ENCODE measurements around the gene NTRK3.

The NTRK3 gene

DNA sequence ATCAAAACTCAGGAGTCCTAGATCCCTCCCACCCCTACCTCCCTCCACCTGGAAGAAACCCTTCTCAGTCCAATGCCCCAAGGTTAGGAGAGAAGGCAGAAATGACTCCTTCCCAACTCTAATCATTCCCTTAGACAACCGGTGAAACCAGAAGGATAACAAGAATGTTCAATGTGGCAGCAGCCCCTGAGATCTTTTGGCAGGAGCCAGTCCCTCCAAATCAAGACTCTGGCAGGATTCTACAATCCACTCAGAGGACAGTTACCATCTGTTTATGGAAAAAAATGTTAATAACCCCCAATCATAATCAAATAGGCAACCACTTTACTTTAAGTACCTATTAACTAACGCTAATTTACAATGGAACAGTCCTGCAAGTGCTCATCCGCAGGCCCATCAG lies 136.5 kb downstream of the NTRK3 start:
- no peak for DNase-seq (ENCODE audit: low spot score)

DNA sequence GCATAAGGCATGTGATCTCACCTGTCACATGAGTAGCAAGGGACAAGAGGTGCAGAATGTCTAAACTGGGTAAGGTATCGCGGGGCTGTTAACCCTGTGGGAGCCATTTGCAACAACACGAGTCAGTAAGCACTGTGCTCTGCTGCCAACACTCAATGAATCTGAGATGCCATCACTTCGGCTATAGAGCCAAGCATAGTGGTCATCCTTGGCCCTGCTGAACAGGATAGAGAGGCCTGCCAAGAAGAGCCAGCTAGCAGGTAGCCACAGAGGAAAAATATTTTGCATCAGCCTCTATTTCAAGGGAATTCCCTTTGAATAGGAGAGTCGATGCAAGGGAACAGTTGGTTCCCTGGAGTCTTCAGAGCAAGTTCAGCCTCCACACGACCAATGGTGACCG lies 137.8 kb downstream of the NTRK3 start:
- no peak for DNase-seq (ENCODE audit: low spot score)

DNA sequence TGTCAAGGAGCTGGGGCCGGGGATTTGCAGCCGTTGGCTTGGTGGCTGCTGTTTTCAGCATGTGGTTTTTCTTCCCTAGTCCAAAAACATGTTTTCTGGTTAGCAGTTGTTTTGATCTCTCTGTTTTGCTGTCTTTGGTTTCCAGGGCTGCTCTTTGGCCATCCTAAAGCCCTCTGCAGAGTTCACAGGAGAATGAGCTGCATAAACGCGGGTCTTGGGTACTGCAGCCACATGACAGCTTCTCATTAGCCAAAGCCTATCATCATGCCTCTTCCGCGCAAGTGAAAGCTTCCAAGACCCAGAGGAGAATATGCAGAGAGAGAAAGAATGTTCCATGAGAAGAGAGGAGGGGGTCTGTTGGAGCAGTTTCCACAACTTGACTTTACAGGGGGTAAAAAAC lies 138.5 kb downstream of the NTRK3 start:
- no peak for DNase-seq (ENCODE audit: low spot score)

DNA sequence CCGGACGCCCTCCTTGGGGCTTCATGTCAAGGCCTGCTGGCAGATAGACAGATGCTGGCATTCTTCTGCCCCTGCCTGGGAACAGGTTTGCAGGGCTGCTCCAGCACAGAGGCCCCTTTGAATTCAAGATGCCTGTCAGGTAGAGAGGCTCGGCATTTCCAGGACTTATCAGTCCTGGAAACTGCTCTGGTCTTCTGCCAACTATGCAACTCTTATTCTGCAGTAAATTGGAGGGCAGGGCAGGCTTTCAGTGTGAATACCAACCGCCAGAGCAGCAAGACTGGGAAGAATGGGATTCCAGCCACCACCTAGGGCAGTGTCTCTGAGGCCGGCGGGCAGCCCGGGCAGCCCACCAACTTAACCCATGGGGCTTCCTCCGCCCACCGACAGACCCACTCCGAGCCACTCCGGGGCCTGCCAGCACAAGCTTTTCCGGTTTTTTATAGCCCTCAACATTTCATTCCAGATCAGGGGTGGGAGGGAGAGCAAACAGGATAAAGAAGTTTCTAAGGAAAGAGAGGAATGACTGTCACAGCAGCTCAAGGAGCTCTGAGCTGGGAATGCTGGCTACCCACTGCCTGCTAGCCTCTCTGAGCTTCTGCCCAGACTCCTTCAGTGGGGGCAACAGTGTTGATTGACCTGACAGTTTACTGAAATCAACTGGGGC lies 140.9 kb downstream of the NTRK3 start:
- no peak for DNase-seq (ENCODE audit: low spot score)

DNA sequence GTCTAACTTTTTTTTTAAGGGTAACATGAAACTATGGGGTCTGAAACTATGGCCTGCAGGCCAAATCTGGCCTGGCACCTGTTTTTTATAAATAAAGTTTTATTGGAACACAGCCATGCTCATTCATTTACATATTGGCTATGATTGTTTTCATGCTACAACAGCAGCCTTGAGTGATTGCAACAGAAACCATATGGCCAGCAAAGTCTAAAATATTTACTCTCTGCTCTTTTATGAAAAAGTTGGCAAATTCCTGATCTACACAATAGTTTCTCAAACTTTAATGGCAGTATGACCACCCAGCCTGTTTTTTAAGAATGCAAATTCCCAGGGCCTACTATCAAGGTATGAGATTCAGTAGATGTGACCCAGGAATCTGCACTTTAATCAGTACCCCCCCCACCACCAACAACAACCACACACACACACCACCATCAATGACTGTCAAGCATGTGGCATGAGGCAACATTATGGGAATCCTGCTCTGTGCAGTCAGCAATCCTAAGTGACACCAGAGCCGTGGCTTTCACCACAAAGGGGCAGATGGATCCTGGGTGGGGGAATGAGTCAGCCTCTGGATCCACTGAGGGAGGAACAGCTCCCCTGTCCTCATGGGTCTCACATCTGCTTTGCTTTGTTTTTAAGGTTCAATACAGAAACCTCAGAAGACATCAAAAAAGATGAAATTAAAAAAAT lies 142.8 kb downstream of the NTRK3 start:
- DNase-seq (ENCODE audit: low spot score) = no peak

DNA sequence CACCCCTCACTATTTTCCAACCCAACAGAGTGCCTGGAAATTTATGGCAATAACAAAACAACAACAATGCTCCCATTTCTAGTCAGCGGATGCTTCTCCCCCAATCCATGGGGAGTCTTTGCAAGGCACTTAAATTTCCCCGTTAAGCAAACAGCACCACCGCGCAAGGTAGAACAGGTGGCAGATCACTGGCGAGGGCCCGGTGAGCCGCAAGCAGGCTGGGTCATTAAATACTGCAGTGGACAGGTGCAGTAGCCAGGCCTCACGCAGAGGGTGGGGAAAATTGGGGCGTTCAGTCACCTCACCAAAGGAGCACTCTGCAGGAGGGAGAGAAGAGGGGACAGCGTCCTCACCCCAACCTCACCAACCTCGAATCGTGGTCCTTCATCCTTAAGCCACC lies 147.5 kb downstream of the NTRK3 start:
- DNase-seq (ENCODE audit: low spot score) = no peak

DNA sequence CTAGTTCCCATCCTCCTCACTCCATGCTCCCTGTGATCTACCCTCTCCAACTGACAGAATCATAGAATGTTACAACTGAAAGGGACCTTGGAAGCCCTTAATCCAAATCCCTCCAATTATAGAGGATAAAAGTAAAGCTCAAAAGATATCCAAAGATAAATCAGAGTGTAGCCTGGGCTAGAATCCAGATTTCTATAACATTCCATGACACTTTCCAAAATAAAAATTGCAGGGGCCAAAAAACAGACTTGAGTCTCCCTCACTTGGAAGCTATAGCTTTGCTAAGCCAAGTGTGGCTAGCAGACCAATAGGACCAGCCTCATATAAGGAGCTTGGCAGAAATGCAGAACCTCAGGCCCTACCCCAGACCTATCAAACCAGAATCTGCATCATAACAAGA lies 148.1 kb downstream of the NTRK3 start:
- no peak for DNase-seq (ENCODE audit: low spot score)

DNA sequence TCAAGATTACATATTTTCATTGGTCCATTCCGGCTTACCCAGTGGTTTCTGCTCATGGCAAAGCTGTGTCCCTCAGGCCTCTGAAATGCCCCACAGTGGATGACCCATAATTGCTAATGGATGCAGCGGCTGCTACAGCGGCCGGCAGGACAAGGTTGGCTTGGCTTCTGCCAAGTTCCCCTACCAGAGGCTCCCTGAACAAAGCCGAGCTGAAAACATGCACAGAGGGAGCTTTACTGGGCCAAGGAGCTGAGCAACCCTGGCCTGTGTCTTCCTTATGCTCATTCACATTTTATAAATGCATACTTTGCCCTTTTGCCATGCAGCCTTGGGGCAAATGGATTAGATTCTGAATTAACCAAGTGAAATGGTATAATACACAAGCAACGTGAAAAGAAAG lies 150.5 kb downstream of the NTRK3 start:
- DNase-seq (ENCODE audit: low spot score) = no peak

DNA sequence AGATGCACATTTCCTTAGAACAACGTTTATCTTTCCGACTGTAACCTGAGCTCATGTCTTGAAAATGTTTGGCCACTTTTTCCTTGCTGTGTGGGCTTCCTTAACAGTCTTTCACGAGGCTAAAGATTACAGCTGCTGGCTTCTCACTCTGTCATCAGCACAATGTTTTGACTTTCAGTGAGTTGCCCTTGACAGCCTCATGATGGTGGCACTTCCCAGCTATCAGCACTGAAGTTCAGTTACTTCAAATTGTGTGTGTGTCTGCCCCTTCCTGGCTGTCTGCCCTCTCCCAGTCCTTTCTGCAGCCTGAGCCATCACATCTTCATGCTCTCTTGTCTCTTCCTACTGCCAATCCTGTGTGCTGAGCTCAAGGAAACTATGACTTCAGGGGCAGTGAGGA lies 152.2 kb downstream of the NTRK3 start:
- no peak for DNase-seq (ENCODE audit: low spot score)

DNA sequence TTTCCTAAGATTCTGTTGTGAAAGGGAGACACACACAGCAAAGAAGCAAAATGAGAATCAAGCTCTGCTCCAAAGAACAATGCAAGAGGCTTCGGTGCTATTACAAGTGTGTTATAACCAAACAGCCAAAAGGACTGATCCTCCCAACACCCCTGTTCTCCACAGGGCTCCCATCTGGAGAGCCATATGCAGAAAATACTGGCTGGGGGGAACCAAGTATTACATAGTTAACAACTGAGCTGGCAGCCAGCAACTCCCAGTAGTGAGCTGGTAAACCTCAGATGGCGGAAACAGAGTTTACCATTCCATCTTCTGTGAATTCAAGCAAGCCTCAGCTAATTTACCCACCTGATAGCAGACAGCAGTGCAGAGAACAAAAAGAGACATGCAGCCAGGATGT lies 156.4 kb downstream of the NTRK3 start:
- DNase-seq (ENCODE audit: low spot score) = no peak

DNA sequence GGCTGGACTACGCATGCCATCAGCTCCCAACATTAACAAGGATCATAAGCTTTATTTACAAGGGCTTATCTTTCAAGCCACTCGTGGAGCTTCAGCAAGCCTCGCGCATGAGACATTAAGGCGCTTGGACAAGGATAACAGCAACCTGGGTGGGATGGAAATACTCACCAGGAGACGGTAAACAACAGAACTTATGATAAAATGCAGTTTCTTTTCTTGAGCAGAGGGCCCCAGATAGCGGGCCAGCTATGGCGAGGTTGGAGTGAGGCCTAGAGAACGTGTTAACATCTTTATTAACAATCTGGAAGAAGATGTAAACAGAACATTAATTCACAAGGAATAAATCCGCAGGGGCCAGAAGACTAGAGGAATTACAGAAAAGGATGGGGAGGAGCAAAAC lies 158.2 kb downstream of the NTRK3 start:
- no peak for DNase-seq (ENCODE audit: low spot score)

DNA sequence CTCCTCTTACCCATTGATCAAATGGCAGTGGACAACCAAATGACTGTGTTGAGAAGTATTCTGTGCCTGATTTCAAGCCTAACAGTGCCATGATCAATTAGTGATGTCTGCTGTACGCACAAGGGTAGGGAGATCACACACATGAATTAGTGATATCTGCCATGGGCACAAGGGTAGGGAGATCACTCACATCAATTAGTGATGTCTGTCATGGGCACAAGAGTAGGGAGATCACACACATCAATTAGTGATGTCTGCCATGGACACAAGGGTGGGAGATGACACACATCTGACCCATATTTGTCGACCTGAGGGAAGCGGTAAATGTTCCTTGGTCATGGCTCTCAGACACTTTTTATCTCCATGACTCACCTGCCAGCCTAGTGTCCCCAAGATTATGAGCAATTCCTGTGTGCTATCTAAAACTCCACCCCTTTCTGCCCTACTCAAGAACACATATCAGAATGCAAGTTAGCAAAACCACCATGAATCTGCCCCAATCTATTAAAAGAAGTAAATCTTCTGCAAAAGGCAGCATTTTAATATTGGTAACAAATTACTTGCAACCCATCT lies 165.0 kb downstream of the NTRK3 start:
- no peak for DNase-seq (ENCODE audit: low spot score)

DNA sequence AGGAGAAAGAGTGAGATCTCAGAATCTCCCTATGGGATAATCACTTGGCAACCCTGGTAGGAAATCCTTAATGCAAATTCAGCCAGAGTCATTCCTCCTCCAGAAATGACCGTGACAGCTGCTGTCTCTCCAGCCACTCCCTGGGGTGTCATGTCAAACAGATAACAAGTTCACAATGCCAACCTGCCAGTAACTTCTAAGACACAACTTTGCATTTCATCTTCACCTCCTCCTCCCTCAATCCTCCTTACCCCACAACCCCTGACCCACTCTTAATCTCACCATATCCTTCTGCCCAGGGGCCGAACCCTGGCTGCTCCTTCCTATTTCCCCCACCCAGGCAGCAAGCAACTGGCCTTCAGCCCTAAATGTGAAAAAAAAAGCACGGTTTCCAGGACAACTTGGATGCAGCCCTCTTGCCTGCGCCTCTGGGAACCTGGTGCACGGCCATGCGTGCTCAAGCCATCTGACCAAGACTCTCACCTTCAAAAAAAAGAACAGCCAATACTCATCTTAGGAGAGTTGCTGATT lies 166.0 kb downstream of the NTRK3 start:
- no peak for DNase-seq (ENCODE audit: low spot score)

DNA sequence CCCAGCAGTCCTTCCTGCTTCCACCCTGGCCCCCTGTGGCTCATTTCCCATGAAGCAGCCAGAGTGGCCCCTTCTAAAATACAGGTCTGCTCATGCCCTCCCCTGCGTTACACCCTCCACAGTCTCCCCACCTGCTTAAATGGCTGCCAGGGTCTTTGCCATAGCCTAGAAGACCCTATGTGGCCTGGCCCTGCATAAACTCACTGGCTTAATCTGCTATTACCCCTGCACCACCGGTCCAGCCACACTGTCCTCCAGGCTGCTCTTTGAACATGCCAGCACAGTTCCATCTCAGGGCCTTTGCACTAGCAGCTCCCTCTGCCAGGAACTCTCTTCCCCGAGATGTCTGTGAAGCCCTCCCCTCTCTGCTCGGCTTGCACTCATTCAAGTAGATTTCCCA lies 166.8 kb downstream of the NTRK3 start:
- DNase-seq (ENCODE audit: low spot score) = no peak

DNA sequence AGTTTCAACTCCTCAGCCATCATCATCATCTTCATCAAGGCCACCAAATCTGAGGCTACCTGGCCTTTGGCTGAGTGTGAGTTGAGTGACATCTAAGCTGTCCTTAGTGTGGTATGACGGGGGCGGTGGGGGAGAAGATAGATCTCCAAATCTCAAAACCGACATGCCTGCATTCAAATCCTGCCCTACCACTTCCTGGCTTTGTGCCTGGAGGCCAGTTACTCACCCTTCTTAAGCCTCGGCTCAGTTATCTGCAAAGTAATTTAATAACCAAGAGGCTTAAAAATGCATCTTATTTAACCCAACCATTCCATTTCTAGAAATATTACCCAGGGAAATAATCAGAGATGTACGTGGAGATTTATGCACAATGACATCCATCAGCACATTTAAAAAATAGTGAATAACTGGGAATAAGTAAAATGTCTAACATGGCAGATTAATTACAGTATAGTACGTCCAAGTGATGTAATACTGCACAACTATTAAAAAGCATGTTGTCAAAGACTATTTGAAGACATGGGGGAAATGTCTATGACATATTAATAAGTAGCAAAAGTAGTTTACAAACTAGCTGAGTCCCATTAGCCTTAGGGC lies 167.4 kb downstream of the NTRK3 start:
- no peak for DNase-seq (ENCODE audit: low spot score)

DNA sequence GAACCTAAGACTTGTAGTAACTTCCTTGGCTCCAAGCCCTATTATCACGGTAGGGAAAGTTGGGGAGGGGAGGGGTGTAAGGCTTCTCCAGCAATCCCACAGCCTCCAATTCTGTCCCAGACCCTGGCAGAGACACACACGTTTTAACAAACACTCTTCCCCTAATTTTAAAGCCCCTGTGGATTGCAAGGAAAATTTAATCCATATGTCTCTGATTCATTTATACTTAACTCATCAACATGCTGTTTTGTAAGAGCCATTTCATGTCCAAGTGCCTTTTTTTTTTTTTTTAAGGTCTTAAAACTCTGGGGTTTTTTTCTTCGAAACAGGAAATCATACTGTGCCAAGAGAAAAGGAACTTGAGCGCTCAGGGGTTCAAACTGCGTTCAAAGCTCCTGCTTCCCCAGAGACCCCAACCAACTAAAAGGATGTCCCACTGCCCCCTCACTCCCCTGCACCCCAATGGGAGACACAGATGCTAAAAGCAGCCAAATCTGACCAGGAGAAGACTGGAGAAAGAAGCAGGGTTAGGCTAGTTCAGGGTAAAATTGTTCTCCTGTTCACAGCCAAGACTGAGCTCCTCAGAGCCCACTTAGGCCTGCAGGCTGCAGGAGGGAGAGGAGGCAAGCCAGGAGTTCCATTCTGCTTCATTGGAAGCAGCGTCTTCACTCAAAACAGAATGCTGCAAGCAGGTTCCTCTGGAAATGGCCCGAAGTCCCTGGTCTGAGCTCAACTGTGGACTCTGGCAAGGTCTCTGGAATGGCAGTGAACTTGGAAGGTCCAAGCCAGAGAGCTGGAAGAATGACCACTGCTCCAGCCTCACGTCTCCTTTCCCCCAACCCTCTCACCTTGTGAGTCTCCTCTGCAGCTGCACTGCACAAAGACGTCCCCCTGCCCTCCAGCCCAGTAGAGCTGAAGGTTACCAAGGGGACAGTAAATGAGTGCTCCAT lies 172.5 kb downstream of the NTRK3 start:
- no peak for DNase-seq (ENCODE audit: low spot score)

DNA sequence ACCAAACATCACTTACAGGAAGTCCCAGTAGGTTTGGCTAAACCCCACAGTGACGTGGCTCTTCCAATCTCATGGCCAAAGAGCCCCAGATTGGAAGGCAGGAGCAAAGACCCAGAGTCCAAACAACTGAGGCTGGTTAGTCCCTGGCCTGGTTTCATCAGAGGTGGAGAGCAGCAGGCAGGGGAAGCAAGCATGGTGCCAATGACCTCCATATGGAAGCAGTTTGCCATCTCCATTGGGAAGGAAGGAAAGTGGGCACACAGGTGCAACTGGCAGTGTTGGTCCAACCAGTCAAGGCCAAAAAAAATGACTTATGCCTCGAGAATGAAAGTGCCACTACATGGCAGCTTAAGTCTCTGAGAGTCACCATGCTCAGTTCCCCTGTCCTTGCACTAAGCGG lies 175.9 kb downstream of the NTRK3 start:
- DNase-seq (ENCODE audit: low spot score) = no peak

DNA sequence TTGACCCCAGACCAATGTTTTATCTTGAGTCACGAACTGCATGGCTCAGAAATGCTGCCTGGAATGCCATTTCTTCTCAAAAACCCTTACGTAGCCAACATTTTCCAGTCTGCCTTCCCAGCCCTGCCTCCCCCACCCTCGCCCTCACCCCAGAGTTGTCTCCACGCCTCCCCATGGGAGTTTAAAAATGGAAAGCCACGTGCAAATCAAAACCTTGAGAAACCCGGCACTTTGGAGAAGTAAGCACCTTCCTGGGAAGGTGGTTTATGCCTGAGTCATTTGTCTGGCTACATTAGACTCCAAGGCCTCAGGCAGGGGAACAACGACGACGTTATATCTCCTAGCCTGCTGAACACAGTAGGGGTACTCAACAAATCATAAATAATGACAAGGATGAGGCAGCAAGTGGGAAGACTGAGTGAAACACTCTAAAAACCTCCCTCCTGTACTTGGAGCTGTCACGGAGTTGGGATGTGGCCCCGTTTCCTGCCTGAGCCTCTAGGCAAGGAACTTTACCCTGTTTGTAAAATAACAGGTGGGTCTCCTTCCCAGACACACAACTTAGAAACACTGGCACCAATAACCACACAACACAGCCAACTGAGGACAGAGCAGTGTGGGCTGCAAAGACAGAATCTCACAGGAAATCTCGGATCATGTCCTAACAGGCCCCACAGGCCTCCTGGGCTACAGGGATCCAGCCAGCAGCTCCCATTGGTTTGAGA lies 179.1 kb downstream of the NTRK3 start:
- no peak for DNase-seq (ENCODE audit: low spot score)

DNA sequence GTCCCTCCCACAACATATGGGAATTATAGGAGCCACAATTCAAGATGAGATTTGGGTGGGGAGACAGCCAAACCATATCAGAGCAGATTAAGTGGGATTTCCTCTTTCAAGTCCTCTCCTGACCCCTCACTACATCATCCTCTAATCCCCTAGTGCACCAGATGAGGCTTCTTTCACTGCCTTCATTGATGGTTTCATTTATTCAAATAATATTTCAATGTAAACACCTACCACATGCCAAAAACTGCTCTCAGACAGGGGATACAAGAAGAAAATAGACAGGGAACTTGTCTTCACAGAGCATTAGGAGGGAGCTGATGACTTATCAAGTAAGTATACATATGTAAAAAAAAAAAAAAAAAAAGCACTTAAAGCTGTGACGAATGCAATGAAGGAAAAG lies 180.2 kb downstream of the NTRK3 start:
- DNase-seq (ENCODE audit: low spot score) = no peak

DNA sequence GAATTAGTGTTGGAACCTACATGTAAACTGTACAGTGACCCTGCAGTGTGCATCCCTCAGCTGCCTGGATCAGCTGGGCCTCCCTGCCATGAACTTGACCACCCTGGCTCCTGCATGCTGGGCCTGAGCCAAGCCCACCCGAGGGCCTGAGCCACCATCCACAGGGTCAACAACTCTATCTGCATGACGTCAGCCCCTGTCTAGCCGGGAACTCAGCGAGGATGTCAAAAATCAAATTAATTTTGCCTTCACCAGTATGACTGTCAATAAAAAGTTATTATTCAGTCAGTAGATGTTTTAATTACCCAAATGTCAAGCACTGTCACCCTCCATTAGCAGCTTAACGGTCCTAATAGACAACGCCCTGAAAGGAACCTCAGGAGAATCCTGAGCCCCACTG lies 181.4 kb downstream of the NTRK3 start:
- no peak for DNase-seq (ENCODE audit: low spot score)

DNA sequence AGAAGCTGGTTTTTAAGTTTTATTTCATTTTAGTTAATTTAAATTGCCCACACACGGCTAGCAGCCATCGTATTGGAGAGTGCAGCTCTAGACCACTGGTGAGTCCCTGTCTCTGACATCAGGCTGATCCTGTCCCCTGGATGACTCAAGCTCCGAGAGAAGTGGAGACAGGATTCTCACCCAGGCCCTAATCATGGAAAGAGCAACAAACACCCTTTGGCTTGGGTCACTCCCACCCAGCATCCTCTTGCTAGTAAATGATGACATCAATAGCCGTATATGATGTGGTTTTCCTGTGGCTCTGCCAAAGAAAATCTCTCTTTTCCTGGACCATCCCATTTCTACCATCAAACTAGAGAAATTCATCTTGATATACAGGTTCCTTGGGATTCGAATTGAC lies 182.2 kb downstream of the NTRK3 start:
- no peak for DNase-seq (ENCODE audit: low spot score)

DNA sequence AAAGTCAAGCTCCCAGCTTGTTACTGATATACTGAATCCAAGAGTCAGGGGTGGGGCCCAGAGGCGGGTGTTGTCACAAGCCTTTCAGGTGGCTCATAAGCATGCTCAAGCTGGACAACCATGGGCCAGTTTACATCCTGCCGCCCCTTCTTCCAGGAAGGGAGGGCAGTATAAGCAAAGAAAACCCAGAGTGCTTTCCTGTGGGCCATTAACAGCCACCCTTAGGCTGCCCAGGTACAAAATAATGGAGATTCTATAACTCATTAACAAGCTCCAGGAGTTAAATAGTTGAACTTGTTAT lies 183.2 kb downstream of the NTRK3 start:
- DNase-seq (ENCODE audit: low spot score) = no peak
